ENCODE measurements around the gene AK6. TPM values are rescaled to one million over a fixed set of nuclear protein-coding genes. Genes with fewer than 3 reads are reported as not detected.
A peak's percentile ranks its signal among the peaks of the same experiment; 100 is the strongest.
"Not testable (repeated sequence)": the region's sequence is repeated elsewhere in the genome, so short reads cannot be mapped to it uniquely, and the experiment has no call there.

The AK6 gene
- total RNA-seq, 1 donor from 2014 or later = 31.4 TPM

- H3K27ac ChIP-seq = peak within 1 kb of the TSS; percentile 83
- no peaks in the 10 kb centered on the region for H3K4me1 ChIP-seq
- TF ChIP-seq CTCF (IDR thresholded peaks at IDR 0.05) = peak; percentile 54
- DNase-seq (peak; percentile 97), ATAC-seq (peak; percentile 98)
- H3K4me3 ChIP-seq = peak within 1 kb of the TSS; percentile 66
- intact Hi-C loops (cut with DNase I) = no loop called here
- no peaks in the 10 kb centered on the region for H3K9me3 ChIP-seq
- no peaks in the 10 kb centered on the region for H3K27me3 ChIP-seq
- peaks cover 31% of the 10 kb centered on the region for H3K36me3 ChIP-seq
These were observed 45.7 kb upstream of the AK6 start, which contains the start of gene MARVELD2 for GRCh38 chr5:69414885-69415583. TSS of gene MARVELD2 (plus strand) at chr5:69415116. CDS start at chr5:69419386, 4,270 bp downstream.

DNA sequence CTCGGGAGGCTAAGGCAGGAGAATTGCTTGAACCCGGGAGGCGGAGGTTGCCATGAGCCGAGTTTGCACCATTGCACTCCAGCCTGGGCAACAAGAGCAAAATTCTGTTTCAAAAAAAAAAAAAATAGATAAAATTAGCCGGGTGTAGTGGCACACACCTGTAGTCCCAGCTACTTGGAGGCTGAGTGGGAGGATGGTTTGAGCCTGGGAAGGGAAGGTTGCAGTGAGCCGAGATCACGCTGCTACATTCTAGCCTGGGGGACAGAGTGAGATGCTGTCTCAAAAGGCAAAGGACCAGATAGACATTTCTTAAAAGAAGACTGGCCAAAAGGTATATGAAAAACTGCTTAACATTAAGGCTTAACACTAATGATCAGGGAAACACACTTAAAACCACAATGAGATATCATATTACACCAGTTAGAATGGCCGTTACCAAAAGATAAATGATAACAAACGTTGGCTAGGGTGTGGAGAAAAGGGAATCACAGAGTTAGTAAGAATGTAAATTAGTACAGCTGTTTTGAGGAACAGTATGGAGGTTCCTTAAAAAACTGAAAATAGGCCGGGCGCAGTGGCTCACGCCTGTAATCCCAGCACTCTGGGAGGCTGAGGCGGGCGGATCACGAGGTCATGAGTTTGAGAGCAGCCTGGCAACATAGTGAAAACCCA is 35.5 kb upstream of the AK6 start:
- peaks cover 40% of the 10 kb centered on the region for H3K36me3 ChIP-seq
- ATAC-seq (no peak), DNase-seq (no peak)
- TF ChIP-seq CTCF (IDR thresholded peaks at IDR 0.05) = no peak
- H3K27me3 ChIP-seq = no peaks in the 10 kb centered on the region
- no peaks in the 10 kb centered on the region for H3K9me3 ChIP-seq
- H3K4me1 ChIP-seq = no peaks in the 10 kb centered on the region
- H3K27ac ChIP-seq = no peak overlapping the region
- no peak overlapping the region for H3K4me3 ChIP-seq
- intact Hi-C loops (cut with DNase I) = no loop called here

GRCh38 chr5:69378376-69378775 is 9.1 kb upstream of the AK6 start:
- DNase-seq (no peak), ATAC-seq (no peak)
- H3K36me3 ChIP-seq = peaks cover 81% of the 10 kb centered on the region
- no peak overlapping the region for H3K27ac ChIP-seq
- intact Hi-C loops (cut with DNase I) = no loop called here
- no peak for TF ChIP-seq CTCF (IDR thresholded peaks at IDR 0.05)
- no peaks in the 10 kb centered on the region for H3K27me3 ChIP-seq
- H3K4me1 ChIP-seq = no peaks in the 10 kb centered on the region
- H3K9me3 ChIP-seq = no peaks in the 10 kb centered on the region
- no peak overlapping the region for H3K4me3 ChIP-seq

- no peak overlapping the region for H3K4me3 ChIP-seq
- DNase-seq (no peak), ATAC-seq (no peak)
- peaks cover 47% of the 10 kb centered on the region for H3K36me3 ChIP-seq
- intact Hi-C loops (cut with DNase I) = no loop called here
- no peaks in the 10 kb centered on the region for H3K9me3 ChIP-seq
- TF ChIP-seq CTCF (IDR thresholded peaks at IDR 0.05) = no peak
- H3K27ac ChIP-seq = no peak overlapping the region
- H3K27me3 ChIP-seq = no peaks in the 10 kb centered on the region
- peaks cover 10% of the 10 kb centered on the region for H3K4me1 ChIP-seq
These were observed 5.7 kb upstream of the AK6 start for GRCh38 chr5:69374911-69375446.

DNA sequence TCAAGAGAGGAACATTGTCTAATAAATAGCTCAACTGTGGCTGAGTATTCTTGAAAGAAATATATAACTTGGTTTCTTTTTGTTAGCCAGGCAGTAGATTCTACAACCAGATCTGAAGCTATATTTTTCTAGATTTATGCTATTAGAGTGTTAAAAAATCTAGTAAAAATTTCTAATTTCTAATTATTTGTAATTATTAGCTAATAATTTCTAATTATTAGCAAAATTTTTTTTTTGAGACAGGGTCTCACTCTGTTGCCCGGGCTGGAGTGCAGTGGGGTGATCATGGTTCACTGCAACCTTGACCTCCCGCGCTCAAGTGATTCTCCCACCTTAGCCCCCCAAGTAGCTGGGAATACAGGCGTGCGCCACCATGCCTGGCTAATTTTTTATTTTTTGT is 3.1 kb upstream of the AK6 start:
- Histone ChIP-seq H3K36me3 (peaks cover 30% of the 10 kb centered on the region), H3K4me3 (no peak overlapping the region), H3K9me3 (no peaks in the 10 kb centered on the region), H3K27me3 (no peaks in the 10 kb centered on the region), H3K4me1 (peaks cover 19% of the 10 kb centered on the region), H3K27ac (no peak overlapping the region)
- intact Hi-C loops (cut with DNase I) = no loop called here
- no peak for DNase-seq
- ATAC-seq = no peak
- no peak for TF ChIP-seq CTCF (IDR thresholded peaks at IDR 0.05)

GRCh38 chr5:69370335-69370734 is 1.0 kb upstream of the AK6 start:
- DNase-seq; H3K27me3 ChIP-seq; ATAC-seq; intact Hi-C loops (cut with DNase I); H3K9me3 ChIP-seq: not testable (repeated sequence)
- Histone ChIP-seq H3K27ac (peak overlapping the region; percentile 99), H3K36me3 (peaks cover 34% of the 10 kb centered on the region), H3K4me3 (peak overlapping the region; percentile 78), H3K4me1 (peaks cover 19% of the 10 kb centered on the region)

All from upper lobe of right lung (tissue), 1 donor.